Lower leg skin (tissue), 3 donors: ENCODE results near the gene USP7.
"Not testable (repeated sequence)": the region's sequence is repeated elsewhere in the genome, so short reads cannot be mapped to it uniquely, and the experiment has no call there.

Source experiments
- CTCF ChIP-seq, 3 donors: fragments of 450-650 bp; IDR thresholded peaks; one replicate each; pipeline ENCODE4 v1.5.1; 2016; ENCODE audit warnings: antibody characterized with exemption in 3 of 3, mild to moderate bottlenecking in 3 of 3, moderate library complexity in 2 of 3
- POLR2A ChIP-seq, 2 donors: fragments of 450-650 bp; IDR thresholded peaks; one replicate each; pipeline ENCODE4 v1.6.1; 2016 to 2017; ENCODE audit warnings: antibody characterized with exemption in 2 of 2, mild to moderate bottlenecking in 1 of 2, moderate library complexity in 1 of 2

- TF ChIP-seq CTCF, POLR2A (IDR thresholded peaks at IDR 0.05): not testable (repeated sequence)
Observed at GRCh38 chr16:8873866-8874195, 89.9 kb downstream of the USP7 start.
